ENCODE measurements around the gene TRAPPC12. TPM values are rescaled to one million over a fixed set of nuclear protein-coding genes. Genes with fewer than 3 reads are reported as not detected.

The TRAPPC12 gene
- total RNA-seq, 3 donors from 2014 or later: 76.9 to 102 (median 97.8) TPM

GRCh38 chr2:3470856-3471737, 91.6 kb downstream of the TRAPPC12 start:
- H3K36me3 ChIP-seq (ENCODE audit: low read depth): no peaks in the 10 kb centered on the region
- no peaks in the 10 kb centered on the region for H3K9me3 ChIP-seq
- DNase-seq (no peak), ATAC-seq (no peak)
- no peak for TF ChIP-seq CTCF (IDR thresholded peaks at IDR 0.05)
- intact Hi-C loops (cut with DNase I, micrococcal nuclease): no loop called here
- H3K4me3 ChIP-seq: no peak overlapping the region
- H3K4me1 ChIP-seq (ENCODE audit: low read depth): no peaks in the 10 kb centered on the region

DNA sequence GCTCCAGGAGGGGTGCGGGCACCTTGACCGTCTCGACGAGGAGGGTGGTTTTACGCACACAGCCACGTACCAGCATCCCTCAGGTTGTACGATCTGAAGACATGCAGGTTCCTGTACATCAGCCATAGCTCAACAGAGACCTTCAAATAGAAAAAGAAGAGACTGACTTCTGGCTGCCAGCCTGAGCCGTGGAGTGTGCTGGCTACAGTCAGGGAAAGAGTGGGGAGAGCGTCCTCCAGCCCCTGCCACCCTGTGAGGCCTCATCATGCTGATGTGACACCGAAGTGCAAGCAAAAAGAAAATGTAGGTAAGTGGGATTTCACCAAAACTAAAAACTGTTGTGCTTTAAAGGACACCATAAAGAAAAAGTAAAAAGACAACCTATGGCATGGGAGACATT, 92.8 kb downstream of the TRAPPC12 start:
- intact Hi-C loops (cut with DNase I, micrococcal nuclease): no loop called here
- no peak for TF ChIP-seq CTCF (IDR thresholded peaks at IDR 0.05)
- ATAC-seq: no peak
- Histone ChIP-seq H3K36me3 (ENCODE audit: low read depth) (no peaks in the 10 kb centered on the region), H3K9me3 (no peaks in the 10 kb centered on the region), H3K4me1 (ENCODE audit: low read depth) (no peaks in the 10 kb centered on the region), H3K4me3 (no peak overlapping the region)
- DNase-seq: no peak

DNA sequence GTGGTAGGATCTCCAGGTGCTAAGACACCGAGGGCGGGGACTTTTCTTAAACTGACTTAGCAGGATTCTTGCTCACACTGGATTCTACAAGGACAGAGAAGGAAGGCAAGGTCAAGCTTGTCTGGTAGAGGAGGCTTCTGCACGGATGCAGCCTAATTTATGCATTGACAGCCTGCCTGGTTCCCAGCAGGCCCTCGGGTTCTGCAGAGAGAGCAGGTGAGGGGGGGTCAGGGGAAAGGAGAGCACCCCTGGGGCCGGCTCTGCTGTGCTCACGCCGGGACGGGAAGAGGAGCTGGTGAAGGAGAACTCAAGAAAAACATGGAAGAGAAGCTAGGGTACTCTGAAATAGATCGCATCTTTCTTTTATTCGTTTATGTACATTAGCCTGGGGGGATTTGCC, 93.5 kb downstream of the TRAPPC12 start:
- DNase-seq (no peak), ATAC-seq (no peak)
- Histone ChIP-seq H3K4me3 (no peak overlapping the region), H3K9me3 (no peaks in the 10 kb centered on the region), H3K36me3 (ENCODE audit: low read depth) (no peaks in the 10 kb centered on the region), H3K4me1 (ENCODE audit: low read depth) (no peaks in the 10 kb centered on the region)
- TF ChIP-seq CTCF (IDR thresholded peaks at IDR 0.05): no peak
- intact Hi-C loops (cut with DNase I, micrococcal nuclease): no loop called here

- H3K9me3 ChIP-seq: no peaks in the 10 kb centered on the region
- no peak for TF ChIP-seq CTCF (IDR thresholded peaks at IDR 0.05)
- ATAC-seq (no peak), DNase-seq (no peak)
- H3K36me3 ChIP-seq (ENCODE audit: low read depth): no peaks in the 10 kb centered on the region
- peaks cover 8% of the 10 kb centered on the region for H3K4me1 ChIP-seq (ENCODE audit: low read depth)
- intact Hi-C loops (cut with DNase I, micrococcal nuclease): no loop called here
- H3K4me3 ChIP-seq: no peak overlapping the region
Observed at GRCh38 chr2:3475771-3476170, 96.3 kb downstream of the TRAPPC12 start.

DNA sequence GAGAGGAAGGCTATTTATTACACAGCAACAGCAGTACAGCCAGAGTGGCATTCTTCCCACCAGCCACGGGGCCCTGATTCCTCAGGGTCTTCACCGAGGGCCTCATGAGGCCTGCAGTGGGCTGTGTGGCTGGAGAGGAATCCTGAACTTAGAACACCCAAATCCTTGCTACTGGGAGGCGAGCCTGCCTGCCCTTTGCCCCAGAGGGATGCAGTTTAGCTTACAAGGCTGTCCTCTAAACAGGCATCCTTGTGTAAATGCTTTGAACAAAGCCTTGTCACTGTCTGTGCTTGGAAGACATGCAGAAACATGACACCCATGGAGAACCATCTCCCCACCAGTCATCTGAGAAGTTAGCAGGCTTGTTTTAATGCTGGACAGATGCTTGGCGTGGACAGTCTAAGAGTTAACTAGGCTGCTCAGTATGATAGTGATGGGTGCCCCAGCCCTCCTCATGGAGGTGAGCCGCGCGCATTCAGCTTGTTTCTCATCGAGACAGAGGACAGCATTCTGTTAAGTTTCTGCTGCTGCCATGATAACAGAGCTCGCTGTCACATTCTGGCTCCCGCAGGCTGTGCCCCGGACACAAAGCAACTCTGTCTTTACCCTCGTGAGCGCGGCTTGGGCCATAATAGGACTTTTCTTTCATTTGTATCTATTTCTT, 97.0 kb downstream of the TRAPPC12 start:
- intact Hi-C loops (cut with DNase I, micrococcal nuclease): no loop called here

More for the DNA sequence above, 97.0 kb downstream of the TRAPPC12 start:
- H3K4me3 ChIP-seq: no peak overlapping the region
- H3K9me3 ChIP-seq: no peaks in the 10 kb centered on the region
- H3K4me1 ChIP-seq (ENCODE audit: low read depth): peaks cover 8% of the 10 kb centered on the region
- DNase-seq: peak in 1 of 3 donors; percentile 10
- TF ChIP-seq CTCF (IDR thresholded peaks at IDR 0.05): no peak
- no peak for ATAC-seq
- H3K36me3 ChIP-seq (ENCODE audit: low read depth): no peaks in the 10 kb centered on the region

Data from mucosa of descending colon (tissue), 3 donors.